Measurements from ENCODE around the gene CDCA5.

CDCA5 gene

DNA sequence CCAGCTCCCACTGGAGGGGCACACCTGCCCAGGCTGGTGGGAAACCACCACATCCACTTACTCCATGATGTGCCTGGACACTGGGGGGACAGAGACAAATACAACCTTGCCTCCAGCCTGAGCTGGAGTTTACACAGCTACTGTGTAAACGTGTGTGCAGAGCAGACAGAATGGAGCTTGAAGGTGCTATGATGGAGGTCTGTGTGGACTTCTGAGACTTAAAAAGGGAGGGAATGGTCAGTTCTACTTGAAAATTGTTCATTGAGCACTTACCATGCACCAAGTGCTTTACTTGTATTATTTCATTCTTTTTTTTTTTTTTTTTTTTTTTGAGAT, 11.2 kb downstream of the CDCA5 start:
- Mint-ChIP-seq H3K4me1 (peaks cover 8% of the 10 kb centered on the region), H3K9me3 (no peaks in the 10 kb centered on the region)
- no peak for DNase-seq

DNA sequence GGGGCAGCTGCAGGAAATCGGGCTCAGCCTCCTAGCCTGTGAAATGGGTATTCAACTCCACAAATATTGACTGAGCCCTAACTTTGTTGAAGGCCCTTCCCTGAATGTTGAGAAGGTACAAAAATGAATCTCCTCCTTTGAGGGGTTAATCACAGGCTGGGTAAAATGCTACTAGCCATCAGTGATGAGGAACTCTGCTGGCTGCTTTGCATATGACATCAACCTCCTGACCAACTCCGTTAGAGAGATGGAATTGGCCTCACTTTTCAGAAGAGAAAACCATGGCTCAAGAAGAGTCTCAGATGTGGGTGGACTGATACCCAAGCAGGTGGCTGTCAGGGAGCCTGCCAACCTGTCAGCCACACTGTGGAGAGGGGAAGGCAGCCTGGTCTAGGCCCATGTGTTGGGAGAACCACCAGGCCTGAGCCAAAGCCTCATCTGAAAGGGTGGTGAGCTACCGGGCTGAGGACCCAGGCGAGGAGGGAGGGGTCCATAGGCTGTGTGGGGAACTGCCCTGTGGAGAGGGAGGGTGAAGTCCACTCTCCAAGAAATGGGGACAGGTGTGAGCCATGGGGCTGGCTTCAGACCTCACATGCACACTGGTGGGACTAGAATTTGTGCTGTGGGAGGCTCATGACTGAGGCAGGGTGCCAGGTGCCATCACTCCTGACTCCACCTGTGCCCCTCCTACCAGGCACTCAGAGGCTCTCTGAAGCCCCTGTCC, 11.8 kb downstream of the CDCA5 start:
- DNase-seq (no peak), ATAC-seq (peak; percentile 24)
- Mint-ChIP-seq H3K27ac (no peak overlapping the region), H3K27me3 (no peaks in the 10 kb centered on the region), H3K9me3 (no peaks in the 10 kb centered on the region), H3K4me1 (peaks cover 3% of the 10 kb centered on the region), H3K4me3 (no peak overlapping the region)

More for the DNA sequence above, 11.2 kb downstream of the CDCA5 start:
- Mint-ChIP-seq H3K4me3 (no peak overlapping the region), H3K27me3 (no peaks in the 10 kb centered on the region), H3K27ac (no peak overlapping the region)
- no peak for ATAC-seq

DNA sequence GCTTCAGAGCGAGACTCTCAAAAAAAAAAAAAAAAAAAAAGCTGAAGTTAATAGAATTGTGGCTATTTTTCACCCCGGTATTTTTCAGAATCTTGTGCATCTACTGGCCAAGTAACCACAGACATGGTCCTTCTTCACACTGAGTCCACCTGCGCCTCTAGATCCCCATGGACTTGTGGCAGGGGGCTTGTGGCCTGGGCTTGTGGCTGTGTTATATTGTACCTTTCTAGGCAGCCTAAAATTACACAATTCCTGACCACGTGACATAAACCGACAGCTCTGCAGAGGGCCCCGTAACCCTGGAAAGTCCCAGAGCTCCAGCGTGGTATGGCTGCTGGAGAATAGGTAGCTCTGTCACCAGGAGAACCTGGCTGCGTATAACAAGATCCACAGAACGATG, 14.6 kb downstream of the CDCA5 start:
- Mint-ChIP-seq H3K27me3 (no peaks in the 10 kb centered on the region), H3K4me1 (no peaks in the 10 kb centered on the region), H3K9me3 (no peaks in the 10 kb centered on the region), H3K27ac (no peak overlapping the region), H3K4me3 (no peak overlapping the region)
- DNase-seq (no peak), ATAC-seq (no peak)

DNA sequence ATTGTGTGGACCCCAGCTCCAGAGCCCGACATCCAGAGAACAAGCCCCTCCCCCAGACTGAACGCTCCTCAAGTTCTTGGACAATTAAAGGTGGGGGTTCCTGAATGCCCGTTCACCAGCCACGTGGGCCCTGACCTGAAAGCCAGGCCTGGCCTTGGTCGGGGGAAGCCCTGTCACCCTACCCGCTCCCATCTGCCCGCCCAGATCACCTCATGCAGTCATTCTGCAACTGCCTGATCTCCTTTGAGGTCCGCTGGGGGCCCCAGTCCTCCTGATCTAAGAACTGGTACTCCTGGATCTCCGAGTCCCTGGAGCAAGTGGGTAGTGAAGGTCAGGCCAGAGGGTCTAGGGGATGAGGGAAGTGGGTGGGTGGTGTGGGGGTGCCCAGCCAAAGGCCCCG, 16.4 kb downstream of the CDCA5 start:
- ATAC-seq (no peak), DNase-seq (no peak)
- Mint-ChIP-seq H3K9me3 (no peaks in the 10 kb centered on the region), H3K27ac (no peak overlapping the region), H3K4me1 (no peaks in the 10 kb centered on the region), H3K27me3 (no peaks in the 10 kb centered on the region), H3K4me3 (no peak overlapping the region)

DNA sequence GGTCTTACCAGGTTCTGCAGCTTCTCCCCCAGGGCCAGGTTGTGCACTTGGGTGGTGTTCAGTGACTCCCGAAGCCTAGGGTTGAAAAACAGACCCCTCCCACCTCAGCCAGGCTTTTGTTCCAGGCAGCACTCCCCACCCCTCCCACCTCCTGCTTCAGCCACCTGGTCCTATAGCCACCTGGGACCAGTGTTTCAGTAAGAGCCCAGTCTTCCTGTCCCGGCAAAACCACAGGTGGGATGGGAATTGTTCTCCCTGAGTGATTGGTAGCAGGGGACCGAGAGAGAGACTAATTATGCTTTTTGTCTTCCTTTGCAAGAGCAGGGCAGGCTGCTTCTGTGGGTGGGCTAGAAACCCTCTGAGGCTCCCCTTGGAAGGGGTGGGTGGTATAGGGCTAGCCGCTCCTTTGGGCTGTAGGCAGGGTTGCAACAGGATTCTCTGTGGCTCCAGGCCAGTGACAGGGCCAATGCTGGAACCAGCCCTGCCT, 17.0 kb downstream of the CDCA5 start:
- DNase-seq (no peak), ATAC-seq (no peak)
- H3K27me3 Mint-ChIP-seq = no peaks in the 10 kb centered on the region
- no peak overlapping the region for H3K4me3 Mint-ChIP-seq
- no peaks in the 10 kb centered on the region for H3K4me1 Mint-ChIP-seq
- no peak overlapping the region for H3K27ac Mint-ChIP-seq
- no peaks in the 10 kb centered on the region for H3K9me3 Mint-ChIP-seq

DNA sequence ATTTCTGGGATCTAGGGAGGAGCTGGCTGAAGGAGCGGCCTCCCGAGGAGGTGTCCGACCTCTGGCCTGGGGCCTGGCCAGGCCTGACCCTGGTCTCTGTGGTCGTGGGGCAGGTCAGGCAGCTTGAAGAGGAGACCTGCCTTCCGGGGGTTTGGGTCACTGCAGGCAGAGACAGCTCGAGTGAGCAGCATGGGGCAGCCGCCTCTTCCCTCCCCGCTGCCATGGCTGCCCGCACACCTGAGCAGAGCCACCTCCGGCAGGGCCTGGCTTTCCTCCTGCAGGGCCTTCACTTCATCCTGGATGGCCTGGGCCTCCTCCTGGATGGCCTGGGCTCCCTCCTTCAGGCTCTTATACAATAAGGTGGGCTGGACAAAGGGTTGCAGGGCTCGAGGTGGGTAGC, 17.5 kb downstream of the CDCA5 start:
- no peaks in the 10 kb centered on the region for H3K4me1 Mint-ChIP-seq
- H3K9me3 Mint-ChIP-seq = no peaks in the 10 kb centered on the region
- no peak overlapping the region for H3K4me3 Mint-ChIP-seq
- no peak for DNase-seq
- no peak for ATAC-seq
- no peaks in the 10 kb centered on the region for H3K27me3 Mint-ChIP-seq
- H3K27ac Mint-ChIP-seq = no peak overlapping the region

DNA sequence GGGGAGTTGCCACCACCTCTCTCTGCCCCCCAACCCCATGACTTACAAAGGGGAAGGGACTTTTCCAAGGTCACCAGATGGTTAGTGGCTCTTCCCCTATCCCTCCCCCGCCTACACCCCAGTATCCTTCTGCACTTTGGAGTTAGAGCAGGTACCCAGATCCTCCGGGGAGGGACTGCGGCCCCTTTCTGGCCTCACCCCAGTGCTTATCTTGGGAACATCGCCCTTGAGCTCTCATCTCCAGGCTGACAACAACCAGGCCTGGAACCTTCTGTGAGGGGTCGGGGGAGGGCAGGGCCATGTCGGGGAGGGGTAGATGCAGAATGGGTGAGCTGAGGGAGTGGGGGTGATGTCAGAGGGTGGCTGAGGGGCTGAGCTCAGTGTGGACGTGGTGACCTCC, 18.0 kb downstream of the CDCA5 start:
- Mint-ChIP-seq H3K4me1 (peaks cover 4% of the 10 kb centered on the region), H3K9me3 (no peaks in the 10 kb centered on the region), H3K27me3 (no peaks in the 10 kb centered on the region), H3K27ac (no peak overlapping the region), H3K4me3 (no peak overlapping the region)
- DNase-seq (no peak), ATAC-seq (no peak)

- no peaks in the 10 kb centered on the region for H3K9me3 Mint-ChIP-seq
- no peak overlapping the region for H3K27ac Mint-ChIP-seq
- H3K4me1 Mint-ChIP-seq = peaks cover 6% of the 10 kb centered on the region
- H3K4me3 Mint-ChIP-seq = no peak overlapping the region
- DNase-seq (no peak), ATAC-seq (no peak)
- no peaks in the 10 kb centered on the region for H3K27me3 Mint-ChIP-seq
Measured at GRCh38 chr11:65064847-65065240, 19.0 kb downstream of the CDCA5 start.

GRCh38 chr11:65063532-65063931, 20.3 kb downstream of the CDCA5 start:
- Mint-ChIP-seq H3K27ac (no peak overlapping the region), H3K4me1 (peaks cover 6% of the 10 kb centered on the region), H3K4me3 (no peak overlapping the region), H3K27me3 (no peaks in the 10 kb centered on the region), H3K9me3 (no peaks in the 10 kb centered on the region)
- ATAC-seq (no peak), DNase-seq (no peak)

DNA sequence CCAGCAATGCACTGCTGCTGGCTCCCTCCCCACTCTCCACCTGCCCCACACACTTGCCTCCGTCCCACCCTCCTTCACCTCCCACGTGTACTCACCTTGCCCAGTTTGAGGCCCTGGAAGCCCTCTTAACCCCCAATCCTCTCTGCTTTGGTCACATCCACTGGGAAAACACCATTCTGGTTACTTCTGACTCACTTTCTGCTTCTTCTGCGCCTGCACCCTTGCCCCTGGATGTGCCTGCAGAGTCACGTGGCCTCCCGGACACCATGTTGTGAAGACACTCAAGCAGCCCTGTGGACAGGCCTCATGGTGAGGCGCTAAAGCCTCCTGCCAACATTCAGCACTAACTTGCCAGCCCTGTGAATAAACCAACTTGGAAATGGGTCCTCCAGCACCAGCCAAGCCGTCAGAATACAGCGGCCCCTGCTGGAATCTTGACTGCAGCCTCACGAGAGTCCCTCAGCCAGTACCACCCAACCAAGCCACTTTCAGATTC, 22.9 kb downstream of the CDCA5 start:
- no peaks in the 10 kb centered on the region for H3K9me3 Mint-ChIP-seq
- no peak for DNase-seq
- H3K27ac Mint-ChIP-seq = no peak overlapping the region
- no peaks in the 10 kb centered on the region for H3K27me3 Mint-ChIP-seq
- H3K4me1 Mint-ChIP-seq = peaks cover 6% of the 10 kb centered on the region
- H3K4me3 Mint-ChIP-seq = no peak overlapping the region
- ATAC-seq = peak; percentile 27

- no peak for ATAC-seq
- no peak overlapping the region for H3K27ac Mint-ChIP-seq
- H3K4me1 Mint-ChIP-seq = peaks cover 14% of the 10 kb centered on the region
- H3K27me3 Mint-ChIP-seq = no peaks in the 10 kb centered on the region
- H3K4me3 Mint-ChIP-seq = no peak overlapping the region
- DNase-seq = no peak
- no peaks in the 10 kb centered on the region for H3K9me3 Mint-ChIP-seq
Measured at GRCh38 chr11:65059959-65060824, 23.6 kb downstream of the CDCA5 start.

- Mint-ChIP-seq H3K4me3 (no peak overlapping the region), H3K27ac (no peak overlapping the region), H3K27me3 (no peaks in the 10 kb centered on the region), H3K4me1 (peaks cover 16% of the 10 kb centered on the region), H3K9me3 (no peaks in the 10 kb centered on the region)
- no peak for ATAC-seq
- no peak for DNase-seq
Measured at GRCh38 chr11:65059523-65059922, 24.3 kb downstream of the CDCA5 start.

DNA sequence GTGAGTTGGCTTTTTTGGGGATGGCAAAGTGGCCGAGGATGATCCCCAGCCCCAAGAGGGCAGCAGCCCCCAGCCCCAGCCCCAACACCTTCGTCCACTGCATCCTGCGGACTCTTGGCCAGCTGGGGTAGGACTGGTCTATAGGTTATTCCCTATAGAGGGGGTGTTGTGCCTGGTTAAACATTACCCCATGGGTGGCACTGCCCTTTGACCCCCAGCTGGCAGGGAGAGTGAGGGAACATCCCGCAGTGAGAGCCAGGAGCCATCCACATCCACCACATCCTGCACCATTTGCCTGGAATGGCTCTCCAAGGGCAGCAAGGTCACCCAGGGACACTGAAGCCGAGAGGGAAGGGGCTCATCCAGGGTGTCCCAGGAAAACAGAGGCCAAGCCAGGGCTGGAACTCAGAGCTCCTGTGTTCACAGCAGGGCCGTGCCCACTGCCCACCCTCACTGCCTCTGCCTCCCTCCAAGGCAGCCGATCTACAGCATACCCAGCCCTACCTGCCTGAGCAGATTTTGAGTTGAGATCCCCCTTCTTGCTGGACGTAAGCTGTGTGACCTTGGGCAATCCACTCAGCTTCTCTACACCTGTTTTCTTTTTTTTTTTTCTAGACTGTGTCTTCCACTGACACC, 25.3 kb downstream of the CDCA5 start, which contains the start of gene NAALADL1:
TSS of gene NAALADL1 (minus strand) at position 135 of the 636 bp plus-strand sequence. CDS start at position 103, 32 bp downstream.
- Mint-ChIP-seq H3K27ac (no peak within 1 kb of the TSS), H3K4me3 (no peak within 1 kb of the TSS), H3K4me1 (peaks cover 26% of the 10 kb centered on the region), H3K9me3 (no peaks in the 10 kb centered on the region), H3K27me3 (no peaks in the 10 kb centered on the region)
- DNase-seq (no peak), ATAC-seq (no peak)

- no peak overlapping the region for H3K4me3 Mint-ChIP-seq
- no peaks in the 10 kb centered on the region for H3K27me3 Mint-ChIP-seq
- DNase-seq = no peak
- no peaks in the 10 kb centered on the region for H3K9me3 Mint-ChIP-seq
- peaks cover 31% of the 10 kb centered on the region for H3K4me1 Mint-ChIP-seq
- no peak for ATAC-seq
- H3K27ac Mint-ChIP-seq = no peak overlapping the region
Measured at GRCh38 chr11:65058012-65058411, 25.8 kb downstream of the CDCA5 start.

DNA sequence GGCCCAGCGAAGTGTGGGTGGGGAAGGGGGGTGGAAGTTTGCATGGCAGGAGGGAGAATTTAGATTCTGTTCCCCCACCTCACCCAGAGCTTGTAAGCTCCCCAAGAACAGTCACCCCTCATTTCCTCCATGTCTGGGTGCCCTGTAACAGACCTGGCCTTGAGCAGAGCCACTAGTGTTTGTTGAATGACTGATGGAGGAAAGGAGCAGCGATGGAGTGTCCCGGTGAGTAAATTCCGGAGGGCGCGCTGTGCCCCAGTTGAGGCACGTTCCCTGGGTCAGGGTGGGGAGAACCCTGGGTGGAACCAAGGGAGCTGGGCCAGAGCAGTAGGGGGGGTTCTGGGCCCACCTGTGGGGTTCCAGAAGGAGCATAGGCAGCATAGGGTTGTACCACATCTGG, 26.3 kb downstream of the CDCA5 start:
- Mint-ChIP-seq H3K9me3 (no peaks in the 10 kb centered on the region), H3K27me3 (no peaks in the 10 kb centered on the region), H3K4me1 (peaks cover 36% of the 10 kb centered on the region), H3K4me3 (no peak overlapping the region), H3K27ac (no peak overlapping the region)
- no peak for ATAC-seq
- no peak for DNase-seq

DNA sequence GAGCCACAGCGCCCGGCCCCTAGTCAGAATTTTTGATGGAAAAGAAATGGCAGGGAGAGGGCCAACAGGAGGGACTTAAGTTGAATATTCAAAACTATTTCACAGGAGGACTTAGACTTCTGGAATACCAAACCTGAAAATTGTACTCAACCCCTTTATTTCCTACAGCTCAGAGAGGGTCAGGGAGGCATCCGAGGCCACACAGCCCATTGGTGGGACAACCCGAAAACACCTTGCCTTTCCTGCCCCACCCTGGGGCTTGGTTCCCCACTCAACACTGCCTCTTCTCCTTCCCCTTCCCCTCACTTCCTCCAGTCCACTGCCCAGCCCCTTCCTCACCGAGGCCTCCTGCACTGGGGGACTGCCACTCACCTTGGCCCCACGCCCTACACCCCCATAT, 26.8 kb downstream of the CDCA5 start:
- H3K4me3 Mint-ChIP-seq = no peak overlapping the region
- no peak overlapping the region for H3K27ac Mint-ChIP-seq
- ATAC-seq = no peak
- peaks cover 36% of the 10 kb centered on the region for H3K4me1 Mint-ChIP-seq
- no peak for DNase-seq
- no peaks in the 10 kb centered on the region for H3K27me3 Mint-ChIP-seq
- H3K9me3 Mint-ChIP-seq = no peaks in the 10 kb centered on the region

Data from stimulated activated naive CD8-positive, alpha-beta T cell treated with anti-CD3 and anti-CD28 coated beads, Interleukin-15, amount 100 ng/mL, for 72 hours (primary cell).